PFSK-1 (cell line): ENCODE results near the gene RAD54L.

Source experiments
- POLR2AphosphoS5 ChIP-seq: IDR thresholded peaks from 2 replicates; pipeline ENCODE4 v1.6.1; 2012; ENCODE audit warnings: low read depth, mild to moderate bottlenecking, control low read depth, low read length, moderate library complexity
- SIN3A ChIP-seq: IDR thresholded peaks from 2 replicates; pipeline ENCODE4 v1.6.1; 2012; ENCODE audit warnings: mild to moderate bottlenecking, low read length, moderate library complexity, borderline replicate concordance; ENCODE audit not compliant: insufficient read depth
- TAF1 ChIP-seq: IDR thresholded peaks from 2 replicates; pipeline ENCODE4 v1.6.1; 2012; ENCODE audit warnings: low read length, control low read depth, borderline replicate concordance; ENCODE audit not compliant: insufficient read depth

DNA sequence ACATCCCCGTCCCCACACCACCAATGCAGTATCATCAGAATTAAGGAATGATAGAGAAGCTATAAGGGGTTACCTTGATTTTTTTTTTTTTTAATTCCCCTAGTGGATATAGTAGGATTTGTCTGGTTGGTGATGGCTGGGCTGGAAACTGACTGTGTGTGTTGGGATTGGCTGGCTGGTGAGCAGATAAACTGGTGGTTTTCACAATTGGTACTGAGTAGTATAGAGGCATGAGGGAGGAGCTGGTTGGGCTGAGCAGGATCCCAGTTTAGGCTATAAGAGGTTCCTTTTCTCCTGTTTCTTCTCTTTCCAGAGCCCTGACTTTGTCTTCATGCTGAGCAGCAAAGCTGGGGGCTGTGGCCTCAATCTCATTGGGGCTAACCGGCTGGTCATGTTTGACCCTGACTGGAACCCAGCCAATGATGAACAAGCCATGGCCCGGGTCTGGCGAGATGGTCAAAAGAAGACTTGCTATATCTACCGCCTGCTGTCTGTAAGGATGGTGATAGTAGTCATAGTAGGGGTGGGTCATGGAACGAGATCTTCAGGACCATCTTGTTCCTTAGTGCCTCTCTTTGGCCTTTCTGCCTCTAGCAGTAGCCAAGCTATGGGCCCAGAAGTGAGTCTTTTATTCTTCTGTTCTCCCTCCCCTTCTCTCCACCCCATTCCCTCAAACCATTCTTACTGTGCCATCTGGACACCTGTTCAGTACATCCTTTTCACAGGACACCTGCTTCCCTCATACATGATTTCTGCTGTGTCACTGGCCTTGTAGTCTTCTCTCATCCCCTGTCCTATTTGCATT is 26.9 kb downstream of the RAD54L start:
- no peak for TF ChIP-seq SIN3A
- TF ChIP-seq TAF1, result no peak
- peak; percentile 19; the same call in 1 of the 2 replicates for TF ChIP-seq POLR2AphosphoS5
